ENCODE results near the gene GRIA1.

GRIA1 gene

DNA sequence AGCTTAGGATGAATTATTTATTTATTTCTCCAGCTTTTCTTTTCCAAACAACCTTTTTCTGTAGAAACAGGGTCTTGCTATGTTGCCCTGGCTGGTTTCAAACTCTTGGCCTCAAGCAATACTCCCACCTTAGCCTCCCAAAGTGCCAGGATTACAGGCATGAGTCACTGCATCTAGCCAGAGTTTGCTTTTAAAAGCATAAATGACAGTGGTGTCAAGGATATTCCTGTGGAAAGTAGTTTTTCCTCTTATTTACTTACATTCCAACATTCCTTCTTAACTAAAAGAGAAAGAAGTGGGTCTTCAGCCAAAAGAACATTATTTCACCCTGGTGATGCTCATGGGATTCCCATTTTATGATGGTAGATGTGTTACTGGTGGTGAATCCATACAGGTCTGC, 62.4 kb downstream of the GRIA1 start:
- DNase-seq: no peak

DNA sequence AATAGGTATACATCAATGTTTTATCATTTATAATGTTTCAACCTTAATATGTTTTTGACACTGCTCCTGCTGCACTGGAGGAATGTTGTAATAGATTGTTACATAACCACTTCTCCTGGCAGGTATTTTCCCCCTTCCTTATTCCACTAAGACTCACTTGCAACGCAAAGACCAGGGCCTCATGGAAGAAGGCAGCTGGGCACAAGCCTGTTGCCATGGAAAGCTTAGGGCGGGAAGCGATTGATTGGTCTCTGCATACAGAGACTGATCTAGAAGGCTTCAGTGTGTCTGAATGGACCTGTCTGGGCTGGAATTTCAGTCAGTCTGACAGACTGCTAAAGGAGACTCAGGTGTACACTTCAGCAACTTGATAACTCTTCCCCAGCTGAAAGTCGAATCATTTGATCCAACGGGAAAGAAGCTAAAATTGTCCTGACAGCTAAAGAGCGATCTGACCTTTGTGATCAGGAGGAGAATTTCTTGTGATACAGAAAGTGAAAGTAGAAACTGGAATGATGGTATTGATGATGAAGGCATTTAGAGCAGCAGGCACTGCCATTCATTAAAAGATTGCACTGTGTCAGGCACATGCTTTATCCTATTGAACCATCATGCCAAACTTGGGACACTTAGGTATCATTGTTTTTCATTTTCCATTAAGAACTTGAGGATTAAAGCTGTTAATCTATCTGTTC, 65.1 kb downstream of the GRIA1 start:
- no peak for DNase-seq

DNA sequence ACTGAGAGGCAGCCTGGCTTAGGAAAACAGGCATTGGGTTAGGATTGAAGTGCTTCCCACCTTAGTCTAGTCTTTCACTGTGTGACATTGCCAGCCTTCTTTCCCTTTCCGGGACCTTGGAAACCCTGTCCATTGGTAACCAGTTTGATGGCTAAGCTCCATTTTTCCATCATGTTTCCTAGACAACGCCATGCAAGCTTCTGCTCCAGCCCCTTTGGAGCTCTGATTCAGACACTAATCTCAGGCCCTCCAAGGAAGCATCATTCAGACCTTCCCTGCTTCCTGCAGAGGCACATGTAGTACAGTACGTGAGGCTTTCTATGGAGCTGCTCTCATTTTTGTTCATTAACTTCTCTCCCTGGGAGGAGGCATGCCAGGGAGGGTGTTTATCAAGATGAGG, 68.5 kb downstream of the GRIA1 start:
- no peak for DNase-seq

DNA sequence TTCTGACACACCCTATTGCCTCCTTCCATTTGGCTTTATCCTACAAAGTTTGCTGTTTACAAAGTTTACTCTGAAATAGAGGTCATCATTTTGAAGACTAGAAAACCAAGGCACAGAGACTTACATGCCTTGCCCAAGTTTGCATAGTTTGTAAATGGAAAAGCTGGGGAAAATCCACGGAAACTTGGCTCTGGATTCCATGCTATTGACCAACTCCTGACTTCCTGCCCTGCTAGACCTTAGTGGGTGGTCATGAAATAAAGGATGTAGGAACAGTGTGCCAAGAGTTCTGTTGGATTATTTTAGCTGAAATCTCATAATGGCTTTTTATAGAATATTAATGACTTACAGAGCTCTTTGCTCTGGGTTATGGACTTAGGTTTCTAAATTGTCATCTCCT, 69.5 kb downstream of the GRIA1 start:
- no peak for DNase-seq

DNA sequence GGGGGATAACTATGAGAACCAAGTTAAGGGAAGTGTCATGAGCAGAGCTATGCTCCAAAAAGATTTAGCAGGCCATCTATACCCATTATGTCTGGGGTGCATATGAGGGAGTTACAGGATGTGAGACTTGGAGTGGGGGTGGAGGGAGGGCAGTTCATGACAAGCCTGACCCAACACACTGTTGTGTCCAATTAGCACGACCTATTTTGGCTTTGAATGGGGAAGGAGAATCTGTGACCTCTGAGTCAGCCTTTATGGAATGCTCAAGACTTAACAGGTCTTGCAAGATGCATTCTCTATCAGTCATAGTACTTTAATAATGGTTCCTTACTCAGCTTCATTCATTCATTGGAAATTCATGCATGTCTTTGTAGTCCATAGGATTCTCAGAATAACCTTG, 71.7 kb downstream of the GRIA1 start:
- no peak for DNase-seq

DNA sequence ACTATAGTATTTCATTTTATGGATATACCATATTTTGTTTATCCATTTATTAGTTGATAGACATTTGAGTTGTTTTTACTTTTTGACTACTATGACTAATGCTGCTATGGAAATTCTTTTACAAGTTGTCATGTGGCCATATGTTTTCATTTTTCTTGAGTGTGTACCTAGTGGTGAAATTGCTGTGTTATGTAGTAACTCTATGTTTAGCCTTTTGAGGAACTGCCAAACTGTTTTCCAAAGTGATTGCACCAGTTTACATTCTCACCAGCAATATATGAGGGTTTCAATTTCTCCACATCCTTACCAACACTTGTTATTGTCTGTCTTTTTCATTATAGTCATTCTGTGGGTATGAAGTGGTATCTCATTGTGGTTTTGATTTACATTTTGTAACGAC, 75.4 kb downstream of the GRIA1 start:
- DNase-seq: no peak

DNA sequence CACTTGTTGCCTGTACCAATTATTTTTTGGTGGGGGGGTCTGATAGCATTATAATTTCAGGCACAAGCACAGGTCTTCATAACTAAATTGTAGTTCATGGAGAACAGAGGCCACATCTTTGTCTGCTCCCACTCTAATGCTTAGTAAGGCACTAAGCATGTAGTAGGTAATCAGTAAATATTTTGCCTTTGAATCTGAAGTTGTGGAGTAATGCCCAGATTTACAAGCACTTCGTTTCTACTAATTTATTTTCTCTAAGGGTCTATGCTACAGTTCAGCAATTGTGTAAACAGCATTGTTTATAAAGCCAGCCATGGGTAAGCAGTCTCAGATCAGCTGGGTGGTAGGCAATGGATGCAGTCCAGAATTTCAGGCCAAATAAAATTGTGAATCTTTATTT, 78.6 kb downstream of the GRIA1 start:
- no peak for DNase-seq

DNA sequence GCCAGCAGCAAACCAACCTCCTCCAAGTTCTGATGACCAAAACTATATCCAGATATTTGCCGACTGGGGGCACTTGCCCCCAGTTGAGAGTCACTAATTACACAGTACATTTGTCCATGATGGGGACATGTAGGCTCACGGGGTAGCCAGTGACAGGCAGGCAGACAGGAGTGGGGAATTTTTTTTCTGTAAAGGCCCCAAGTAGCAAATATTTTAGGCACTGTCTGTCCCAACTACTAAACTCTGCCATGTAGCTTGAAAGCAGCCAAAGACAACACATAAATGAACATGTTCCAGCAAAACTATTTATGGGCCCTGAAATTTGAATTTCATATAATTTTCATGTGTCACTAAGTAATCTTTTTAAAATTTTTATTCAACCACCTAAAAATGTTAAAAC, 80.7 kb downstream of the GRIA1 start:
- no peak for DNase-seq

DNA sequence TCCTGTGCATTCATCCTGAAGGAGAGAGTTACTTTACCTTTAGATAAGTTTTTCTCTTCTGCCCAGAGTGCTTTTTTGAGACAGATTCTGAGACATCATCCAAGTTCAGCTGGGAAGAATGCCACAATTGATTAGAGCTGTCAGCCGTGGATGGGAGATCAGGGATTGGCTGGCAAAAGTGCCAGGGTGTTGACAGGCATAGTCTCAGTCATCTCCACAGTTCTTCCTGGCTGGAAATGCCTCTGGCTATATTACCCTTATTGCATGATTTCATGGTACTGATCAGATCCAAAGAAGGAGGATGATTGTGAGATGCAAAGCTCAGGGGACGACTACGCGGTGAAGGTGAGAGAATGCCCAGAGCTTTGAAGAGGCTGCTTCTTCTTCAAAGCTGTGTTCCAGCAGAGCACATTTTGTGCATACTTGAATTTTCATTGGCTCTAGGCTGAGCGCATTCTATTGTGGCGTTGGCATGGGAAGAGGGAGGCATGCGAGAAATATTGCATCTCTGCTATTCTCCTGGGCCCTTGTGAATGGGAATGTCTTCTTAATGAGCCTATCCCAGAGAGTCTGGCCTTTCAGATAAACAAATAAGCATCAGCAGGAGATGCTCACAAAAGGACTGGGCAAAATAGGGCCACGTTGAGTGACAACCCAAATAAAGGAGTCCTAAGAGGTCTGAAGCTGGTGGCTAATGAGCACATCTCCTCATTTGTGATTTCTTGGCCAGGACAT, 82.1 kb downstream of the GRIA1 start:
- no peak for DNase-seq

DNA sequence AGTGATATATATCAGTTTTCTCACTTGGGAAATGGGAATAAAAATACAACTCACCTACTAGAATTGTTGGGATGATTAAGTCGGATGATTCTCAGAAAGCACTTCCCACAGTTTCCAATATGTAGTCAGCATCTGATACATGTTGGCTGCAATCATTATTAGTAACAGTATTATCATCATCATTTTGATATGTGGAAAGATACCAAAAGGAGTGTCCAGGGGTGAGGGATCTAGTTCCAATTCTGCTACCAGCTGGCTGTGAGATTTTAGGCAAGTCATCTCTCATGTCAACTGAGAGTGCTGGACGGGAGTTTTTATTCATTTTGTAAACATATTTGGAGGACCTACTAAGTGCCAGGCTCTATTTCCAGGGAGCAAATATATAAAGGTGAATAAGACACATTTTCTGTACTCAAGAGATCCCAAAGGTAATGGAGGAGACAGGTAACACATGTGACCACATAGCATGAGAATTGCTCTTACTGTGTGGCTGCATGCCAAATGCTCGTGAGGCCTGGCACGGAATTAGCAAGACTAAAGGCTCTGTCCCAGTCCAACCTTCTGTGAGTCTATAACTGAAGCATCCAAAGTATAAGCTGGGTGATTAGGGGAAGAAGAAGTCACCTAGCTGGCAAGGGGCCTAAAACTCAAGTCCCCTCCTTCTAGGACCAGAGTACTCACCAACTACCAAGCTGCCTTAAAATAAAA, 83.0 kb downstream of the GRIA1 start:
- no peak for DNase-seq

DNA sequence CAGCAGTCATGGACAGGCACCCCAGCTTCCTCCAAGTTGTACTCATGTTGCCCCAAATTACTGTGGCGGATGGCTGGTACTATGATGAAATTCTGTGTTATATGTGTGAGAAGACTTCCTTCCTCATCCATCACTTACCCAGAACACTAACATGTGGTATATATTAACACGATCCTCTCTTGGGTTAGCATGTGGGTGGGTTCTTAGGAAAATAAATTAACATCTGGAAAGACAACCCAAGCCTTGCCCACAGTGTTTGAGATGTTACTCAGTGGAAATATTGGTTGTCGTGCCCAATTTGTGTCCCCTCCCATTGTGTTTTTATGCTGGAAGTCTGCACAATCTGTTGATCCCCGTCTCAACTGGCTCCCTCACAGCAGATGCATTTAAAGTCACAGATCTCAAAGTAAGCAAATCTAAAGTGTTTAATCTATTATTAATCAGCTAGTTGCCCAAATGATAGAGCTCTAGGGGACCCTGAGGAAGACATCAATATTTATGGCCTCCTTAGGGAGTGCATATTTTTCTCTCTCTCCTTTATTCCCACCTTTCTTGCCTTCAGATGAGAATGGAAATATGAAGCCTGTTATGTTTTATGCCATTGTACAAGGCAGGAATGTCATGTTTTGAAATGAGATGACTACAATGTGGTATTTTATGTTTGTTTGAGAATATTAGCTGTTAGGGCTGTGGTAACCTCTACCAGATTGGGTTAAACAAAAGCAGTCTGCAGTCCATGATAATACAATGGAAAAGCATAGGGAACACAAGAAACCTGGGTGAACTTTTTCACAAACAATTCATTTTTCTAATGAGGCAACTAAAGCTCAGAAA, 93.9 kb downstream of the GRIA1 start:
- DNase-seq: no peak

DNA sequence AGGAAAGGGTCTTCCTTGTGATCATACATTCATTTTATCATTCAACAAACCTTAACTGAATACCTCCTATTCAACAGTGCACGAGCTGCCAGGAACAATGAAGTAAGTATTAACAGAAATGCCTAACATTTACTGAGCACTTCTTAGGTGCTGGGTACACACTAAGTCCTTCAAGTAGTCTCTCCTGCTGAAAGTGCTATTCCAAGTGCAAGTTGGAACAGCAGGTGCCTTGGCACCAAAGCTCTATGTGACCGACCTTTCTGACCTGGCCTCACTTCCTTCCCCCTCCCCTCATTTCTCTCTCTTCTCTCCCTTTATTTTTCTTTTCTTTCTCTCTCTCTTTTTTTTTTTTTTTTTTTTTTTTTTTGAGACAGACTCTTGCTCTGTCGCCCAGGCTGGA, 94.5 kb downstream of the GRIA1 start:
- DNase-seq: no peak

DNA sequence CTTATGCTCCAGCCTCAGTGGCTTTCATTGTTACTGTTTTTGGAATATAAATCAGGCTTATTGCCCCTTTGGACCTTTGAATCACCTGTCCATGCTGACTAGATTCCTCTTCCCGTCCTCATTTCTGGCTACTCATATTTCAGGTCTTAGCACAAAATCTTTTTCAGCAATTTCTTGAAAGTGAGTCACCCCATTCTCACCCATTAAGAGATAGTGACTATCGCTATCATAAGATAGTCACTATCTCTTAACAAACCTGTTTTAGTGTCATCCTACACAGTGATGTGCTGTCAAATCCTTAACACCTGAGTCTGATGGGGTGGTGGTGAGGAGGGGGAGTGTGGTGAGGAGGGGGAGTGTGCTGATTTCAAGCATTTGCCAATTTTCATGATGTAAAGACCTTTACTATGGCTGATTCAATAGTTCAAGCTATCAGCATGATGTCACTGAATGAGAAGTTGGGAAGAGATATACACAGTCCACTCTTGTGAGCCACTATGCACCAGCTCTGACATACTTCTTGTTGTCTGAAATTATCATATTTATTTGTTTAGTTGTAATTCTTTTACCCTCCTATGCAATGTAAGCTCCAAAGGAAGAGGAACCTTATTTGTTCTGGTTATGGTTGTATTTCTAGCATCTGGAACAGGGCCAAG, 95.3 kb downstream of the GRIA1 start:
- no peak for DNase-seq

DNA sequence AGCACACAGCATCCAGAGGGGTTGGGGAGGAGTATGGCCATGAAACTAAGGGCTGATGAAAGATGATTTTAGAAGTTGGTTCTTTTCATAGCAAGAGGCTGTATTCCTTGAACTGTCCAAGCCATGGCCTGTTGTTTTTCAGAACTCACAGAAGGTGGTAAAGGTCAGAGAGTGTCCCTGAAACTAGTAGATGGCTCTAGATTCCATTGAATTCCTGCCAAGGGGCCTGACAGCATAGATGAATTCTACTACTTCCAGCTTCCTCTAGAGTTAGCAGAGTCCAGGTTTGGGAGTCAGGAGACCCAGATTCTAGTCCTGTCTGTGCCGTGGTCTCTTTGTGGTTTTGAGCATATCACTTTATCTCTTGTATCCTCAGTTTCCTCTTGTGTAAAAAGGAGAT, 101.6 kb downstream of the GRIA1 start:
- DNase-seq: no peak

DNA sequence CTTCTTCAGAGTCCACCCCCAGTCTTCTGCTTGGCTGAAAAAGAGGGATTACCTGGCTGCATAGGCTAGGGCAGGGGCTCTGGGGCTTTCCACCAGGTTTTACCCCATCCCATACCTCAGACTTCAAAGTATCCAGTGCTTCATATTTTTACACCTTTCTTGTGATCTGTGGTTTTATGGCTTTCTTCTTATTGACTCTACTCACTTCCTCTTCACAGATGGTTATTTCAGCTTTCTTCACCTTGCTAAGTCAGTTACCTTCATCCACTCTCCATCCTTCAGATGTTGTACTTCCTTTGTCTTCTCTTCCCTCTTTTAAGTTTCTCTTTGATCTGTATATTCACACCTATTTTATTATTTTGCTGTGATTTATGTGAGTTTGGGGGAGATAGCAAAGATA, 104.3 kb downstream of the GRIA1 start:
- no peak for DNase-seq

DNA sequence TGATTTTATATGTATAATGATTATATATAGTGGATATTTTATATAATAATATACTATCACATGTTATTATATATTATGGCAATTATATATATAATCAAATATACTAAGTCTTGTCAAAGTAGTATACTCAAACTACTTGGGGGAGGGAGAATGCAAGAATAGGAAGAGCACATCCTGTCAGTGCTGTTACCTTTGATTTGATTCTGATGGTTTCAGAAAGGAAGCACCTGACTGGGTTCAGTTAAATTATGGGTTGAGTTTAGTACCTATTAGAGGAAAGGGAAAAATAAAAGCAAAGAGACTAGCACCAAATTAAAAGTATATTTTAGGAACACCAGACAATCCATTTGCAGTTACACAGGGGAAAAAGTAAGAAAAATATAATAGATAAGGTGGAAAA, 107.6 kb downstream of the GRIA1 start:
- no peak for DNase-seq

DNA sequence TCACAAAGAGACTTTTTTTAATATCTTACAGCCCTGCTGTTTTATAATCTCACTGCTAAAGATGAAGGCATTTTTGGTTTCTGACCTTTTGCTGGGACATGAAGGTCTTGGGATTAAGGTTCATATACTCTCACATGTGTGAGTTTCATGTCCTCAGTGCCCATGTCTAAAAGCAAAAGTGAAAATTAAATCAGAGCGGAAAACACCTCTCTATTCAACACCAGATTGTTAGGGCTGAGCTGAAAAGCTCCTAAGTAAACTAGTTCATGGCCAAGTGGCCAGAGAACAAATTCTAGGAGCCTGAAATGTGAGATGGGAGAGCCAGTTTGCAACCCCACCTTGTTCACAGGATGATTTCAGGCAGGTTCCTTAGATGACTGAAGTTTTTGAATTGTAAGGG, 110.9 kb downstream of the GRIA1 start:
- no peak for DNase-seq

DNA sequence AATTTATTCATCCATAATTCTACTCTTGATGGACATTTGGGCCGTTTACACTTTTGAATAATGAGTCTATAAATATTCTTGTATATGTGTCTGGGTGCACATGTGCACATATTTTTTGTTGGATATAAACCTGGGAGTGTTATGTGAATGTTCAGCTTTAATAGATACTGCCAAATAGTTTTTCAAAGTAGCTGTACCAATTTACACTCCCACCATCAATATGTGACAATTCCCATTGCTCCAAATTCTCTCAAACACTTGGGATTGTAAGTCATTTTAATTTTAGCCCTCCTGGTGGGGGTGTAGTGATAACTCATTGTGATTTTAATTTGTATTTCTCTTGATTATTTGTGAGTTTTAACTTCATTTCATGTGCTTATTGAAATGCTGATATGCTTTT, 114.9 kb downstream of the GRIA1 start:
- no peak for DNase-seq

DNA sequence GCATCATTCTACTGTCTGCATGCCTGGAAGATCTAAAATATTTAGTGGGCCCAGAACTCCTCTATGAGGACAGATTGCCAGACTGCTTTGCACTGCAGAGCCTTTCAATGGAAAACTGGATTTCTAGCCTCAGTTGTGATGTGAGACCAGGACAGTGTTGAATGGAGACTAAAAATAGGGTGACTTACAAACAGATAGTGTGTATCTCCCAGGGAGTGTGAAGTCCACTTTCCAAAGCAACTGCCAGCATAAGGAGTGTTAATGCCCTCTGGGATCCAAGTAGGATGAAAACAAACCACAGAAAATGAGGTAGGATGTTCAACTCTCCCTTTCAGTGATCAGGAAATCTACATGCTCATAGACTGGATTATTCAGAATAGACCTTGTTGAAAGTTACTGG, 119.5 kb downstream of the GRIA1 start:
- DNase-seq: no peak

DNA sequence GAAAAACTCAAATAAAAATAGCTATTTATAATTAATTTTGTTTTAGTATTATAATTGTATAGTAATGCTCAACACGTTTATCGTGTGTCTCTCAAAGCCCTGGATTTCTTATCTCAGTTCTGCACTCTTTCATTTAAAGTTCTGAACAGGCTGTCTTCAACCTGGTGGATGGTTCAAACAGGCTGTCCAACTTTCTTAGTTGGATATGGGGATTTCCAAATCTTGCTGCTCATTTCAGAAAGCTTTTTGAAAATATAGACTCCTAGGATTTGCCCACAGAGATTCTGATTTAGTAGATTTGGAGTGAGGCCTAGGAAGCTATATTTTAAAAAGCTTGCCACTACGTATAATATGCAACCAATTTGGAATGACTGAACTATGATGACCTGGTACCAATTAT, 120.3 kb downstream of the GRIA1 start:
- DNase-seq: no peak

DNA sequence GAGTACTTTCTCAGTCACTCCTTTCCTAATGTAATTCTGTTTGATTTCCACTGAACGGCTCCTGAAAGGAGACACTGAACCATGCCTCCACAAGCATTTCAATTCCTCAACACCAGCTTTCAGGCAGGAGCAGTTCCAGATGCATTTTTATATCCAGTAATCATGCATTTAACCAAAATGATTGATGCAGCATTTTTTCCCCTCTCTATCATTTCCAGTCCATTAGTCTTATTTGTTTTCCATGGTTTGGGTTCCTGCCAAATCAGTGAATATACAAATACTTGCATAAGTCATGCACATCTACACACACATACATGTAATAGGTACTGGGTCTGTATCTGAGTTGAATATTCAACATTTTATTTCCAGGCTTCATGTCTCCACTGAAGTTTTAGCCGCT, 122.7 kb downstream of the GRIA1 start:
- DNase-seq: no peak

DNA sequence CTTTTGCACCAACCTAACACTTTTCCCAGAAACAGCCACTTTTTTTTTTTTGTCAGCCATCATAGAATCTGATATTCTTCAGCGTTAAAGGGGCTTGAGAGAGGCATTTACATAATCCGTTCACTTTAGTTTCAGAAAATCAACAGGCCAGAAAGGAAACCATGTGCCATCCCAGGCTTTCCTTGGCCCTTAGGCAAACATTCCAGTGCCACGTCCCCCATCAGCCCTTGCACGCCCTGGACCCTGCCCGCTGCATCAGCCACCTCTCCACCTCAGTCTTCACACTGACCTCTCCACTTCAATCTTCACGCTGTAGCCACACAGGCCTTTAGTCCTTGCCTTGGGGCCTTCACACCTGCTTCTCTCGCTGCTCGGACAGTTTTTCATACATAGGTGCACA, 123.2 kb downstream of the GRIA1 start:
- DNase-seq: no peak

DNA sequence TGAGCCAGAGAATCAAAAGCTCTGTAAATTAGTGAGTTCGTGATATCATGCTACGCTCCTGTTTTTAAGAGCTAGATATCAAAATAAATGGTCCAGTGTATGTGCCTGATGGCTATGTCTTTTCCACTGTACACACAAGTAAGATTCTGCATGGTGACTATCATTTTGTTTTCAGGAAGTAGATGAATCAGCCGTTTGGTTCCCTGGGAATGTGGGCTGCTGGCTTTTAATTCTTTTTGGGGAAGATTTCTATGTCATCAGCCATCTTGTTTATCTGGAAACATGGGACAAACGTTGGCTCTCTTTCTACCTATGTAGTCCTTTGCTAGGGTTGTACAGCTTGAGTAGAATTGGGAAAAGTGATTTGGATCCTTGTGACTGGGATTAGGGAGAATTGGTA, 126.7 kb downstream of the GRIA1 start:
- DNase-seq: no peak
